NCI-H2227 (cell line): Measurements from ENCODE around the gene ENO2.
"Not testable (repeated sequence)": the region's sequence is repeated elsewhere in the genome, so short reads cannot be mapped to it uniquely, and the experiment has no call there.

Experiments
- DNase-seq: peaks from one replicate; lab custom pipeline; 2025; ENCODE audit not compliant: unreplicated experiment; lab: John Stamatoyannopoulos, UW

ENO2 gene

DNA sequence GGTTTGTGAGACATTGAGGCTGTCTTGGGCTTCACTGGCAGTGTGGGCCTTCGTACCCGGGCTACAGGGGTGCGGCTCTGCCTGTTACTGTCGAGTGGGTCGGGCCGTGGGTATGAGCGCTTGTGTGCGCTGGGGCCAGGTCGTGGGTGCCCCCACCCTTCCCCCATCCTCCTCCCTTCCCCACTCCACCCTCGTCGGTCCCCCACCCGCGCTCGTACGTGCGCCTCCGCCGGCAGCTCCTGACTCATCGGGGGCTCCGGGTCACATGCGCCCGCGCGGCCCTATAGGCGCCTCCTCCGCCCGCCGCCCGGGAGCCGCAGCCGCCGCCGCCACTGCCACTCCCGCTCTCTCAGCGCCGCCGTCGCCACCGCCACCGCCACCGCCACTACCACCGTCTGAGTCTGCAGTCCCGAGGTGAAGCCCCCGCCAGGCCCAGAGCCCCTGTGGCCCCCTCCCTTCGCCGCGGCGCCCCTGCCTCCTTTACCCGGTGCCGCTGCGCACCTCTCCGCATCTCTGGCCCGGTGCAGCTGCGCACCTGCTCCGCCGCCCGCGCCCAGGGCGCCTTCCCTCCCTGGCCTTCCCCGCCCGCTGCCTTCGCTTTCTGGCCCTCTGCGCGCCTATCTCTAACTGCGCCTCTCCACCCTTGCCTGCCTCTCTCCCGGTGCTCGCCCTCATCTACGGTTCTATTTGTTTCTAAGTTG lies at the start of gene ENO2:
TSS of gene ENO2 (plus strand) at position 335 of the 701 bp plus-strand sequence. CDS start 1,253 bp downstream, outside the sequence.
- DNase-seq, result peak; percentile 78

DNA sequence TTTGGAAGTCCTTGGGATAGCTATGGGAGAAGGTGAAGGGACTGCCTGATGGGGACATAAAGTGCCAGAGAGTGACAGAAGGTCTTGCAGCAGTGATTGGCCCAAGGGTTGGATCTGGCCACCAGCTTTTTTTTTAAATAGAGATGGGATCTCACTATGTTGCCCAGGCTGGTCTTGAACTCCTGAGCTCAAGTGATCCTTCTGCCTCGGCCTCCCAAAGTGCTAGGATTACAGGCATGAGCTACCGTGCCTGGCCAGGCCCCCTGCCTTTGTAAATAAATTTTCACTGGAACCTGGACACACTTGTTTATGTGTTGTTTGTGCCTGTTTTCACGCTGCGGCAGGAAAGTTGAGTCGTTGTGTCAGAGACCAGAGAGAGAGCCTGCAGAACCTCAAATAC lies 49.1 kb upstream of the ENO2 start:
- DNase-seq, result not testable (repeated sequence)

DNA sequence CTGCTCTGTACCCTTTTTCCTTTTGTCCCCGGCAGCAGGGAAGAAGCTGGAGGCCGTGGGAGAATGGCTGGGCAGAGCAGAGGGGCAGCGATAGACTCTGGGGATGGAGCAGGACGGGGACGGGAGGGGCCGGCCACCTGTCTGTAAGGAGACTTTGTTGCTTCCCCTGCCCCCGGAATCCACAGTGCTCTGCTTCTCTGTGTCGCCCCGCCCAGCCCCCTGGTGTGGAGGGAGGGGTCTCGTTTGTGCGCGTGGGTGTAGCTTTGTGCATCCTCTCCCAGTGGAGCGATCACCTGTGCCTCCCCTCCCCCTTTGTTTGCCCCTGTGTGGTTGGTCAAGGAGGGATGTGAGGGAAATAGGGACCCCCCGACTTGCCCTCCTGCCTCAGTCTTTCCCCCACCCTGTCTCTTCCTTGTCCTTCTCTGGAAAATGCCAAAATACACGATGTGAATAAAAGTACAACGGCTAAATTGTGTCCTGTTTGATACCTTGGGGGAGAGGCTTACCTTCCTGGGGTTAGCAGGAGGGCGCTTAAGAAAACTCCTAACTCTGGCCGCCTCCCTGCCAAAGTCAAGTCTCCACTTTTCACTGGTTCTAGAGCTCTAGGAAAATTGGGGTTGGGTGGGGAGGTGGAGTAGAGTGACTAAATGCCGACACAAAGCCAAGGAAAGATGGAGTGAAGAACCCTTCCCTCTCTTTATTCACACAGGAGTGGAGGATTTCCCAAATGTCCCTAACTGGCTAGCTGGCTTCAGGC lies 48.0 kb upstream of the ENO2 start:
- DNase-seq, result peak; percentile 14

DNA sequence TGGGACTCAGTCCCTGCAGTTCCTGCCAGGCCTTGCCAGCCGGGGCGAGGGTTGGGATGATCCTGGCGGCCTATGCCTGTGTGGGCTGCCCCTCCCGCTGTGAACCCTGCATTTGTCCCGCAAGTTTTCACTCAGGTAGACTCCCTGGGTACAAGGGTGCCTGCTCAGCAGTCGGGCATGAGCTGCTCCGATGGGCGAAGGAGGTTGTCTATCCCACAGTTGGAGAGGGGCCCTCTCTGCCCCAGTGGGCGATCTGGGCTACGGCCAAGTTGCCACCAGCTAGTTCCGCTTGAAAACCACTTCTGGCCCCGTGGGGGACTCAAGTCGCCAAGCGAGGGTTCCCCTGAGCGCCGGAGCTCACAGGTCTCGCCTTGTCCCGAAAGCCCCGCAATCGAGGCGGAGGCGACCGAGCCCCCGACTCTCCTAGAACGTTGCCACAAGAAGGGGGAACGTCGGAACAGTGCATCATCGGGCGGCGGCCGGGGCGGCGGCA lies 47.4 kb upstream of the ENO2 start:
- no peak for DNase-seq

DNA sequence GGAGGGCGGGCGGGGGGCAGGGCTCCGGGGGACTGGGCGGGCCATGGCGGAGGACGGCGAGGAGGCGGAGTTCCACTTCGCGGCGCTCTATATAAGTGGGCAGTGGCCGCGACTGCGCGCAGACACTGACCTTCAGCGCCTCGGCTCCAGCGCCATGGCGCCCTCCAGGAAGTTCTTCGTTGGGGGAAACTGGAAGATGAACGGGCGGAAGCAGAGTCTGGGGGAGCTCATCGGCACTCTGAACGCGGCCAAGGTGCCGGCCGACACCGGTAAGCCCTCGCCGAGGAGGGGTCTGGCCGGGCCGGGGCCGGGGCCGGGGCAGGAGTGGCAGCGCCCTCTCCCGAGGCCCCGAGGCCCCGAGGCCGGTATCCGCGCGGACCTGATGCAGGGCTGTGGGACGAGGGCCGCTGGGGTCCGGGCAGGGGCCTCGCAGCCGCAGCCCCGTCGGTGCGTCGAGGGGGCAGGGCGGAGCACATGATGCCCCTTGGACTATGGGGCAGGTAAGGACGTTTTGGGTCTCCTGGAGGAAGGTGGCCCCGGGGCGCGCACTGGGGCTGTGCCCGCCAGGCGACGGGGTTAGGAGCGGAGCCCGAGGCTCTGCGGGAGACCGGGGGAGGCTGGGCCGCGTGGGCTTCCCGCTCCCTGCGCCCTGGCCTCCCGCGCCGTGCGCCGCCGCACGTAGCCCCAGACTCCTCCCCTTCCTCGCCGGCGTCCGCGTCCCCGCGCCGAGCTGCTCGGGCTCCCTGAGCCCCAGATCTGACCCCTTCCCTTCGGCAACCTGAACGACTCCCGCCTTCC lies 46.8 kb upstream of the ENO2 start, which contains the start of gene TPI1:
TSS of gene TPI1 (plus strand) at position 119 of the 798 bp plus-strand sequence. CDS start at position 155, 36 bp downstream.
- DNase-seq, result peak; percentile 78

DNA sequence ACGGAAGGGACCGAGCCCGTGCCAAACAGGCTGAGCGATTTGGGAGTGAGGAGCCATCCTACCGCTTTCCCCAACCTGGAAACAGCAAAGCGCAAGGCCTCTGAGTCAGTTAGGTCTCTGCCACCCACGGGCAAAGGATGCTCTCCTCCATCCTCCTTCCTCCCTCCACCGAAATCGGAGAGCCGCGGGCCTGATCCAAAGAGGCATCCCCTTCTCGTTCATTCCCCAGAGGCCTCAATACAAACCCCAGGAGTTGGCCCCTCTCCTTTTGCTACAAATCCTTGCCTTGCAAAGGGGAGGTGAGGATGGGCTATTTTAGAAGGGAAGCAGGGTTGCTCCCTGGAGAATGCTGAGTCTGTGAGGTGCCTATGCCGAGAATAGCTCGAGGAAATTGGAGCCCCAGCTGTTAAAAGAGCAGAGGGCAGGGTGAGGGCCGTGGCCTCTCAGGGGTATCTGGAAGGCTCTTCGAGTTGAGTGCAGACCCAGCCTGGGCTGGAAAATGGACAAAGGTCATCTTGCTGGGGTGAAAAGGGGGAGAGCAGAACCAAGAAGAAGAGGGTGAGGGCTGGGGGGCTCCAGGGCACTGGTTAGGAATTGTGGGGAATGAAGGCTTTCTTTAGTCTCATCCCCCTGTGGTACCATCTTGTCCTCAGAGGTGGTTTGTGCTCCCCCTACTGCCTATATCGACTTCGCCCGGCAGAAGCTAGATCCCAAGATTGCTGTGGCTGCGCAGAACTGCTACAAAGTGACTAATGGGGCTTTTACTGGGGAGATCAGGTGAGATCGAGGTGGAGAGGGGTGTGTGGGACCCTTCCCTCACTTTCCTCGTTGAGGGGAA lies 46.0 kb upstream of the ENO2 start:
- no peak for DNase-seq

DNA sequence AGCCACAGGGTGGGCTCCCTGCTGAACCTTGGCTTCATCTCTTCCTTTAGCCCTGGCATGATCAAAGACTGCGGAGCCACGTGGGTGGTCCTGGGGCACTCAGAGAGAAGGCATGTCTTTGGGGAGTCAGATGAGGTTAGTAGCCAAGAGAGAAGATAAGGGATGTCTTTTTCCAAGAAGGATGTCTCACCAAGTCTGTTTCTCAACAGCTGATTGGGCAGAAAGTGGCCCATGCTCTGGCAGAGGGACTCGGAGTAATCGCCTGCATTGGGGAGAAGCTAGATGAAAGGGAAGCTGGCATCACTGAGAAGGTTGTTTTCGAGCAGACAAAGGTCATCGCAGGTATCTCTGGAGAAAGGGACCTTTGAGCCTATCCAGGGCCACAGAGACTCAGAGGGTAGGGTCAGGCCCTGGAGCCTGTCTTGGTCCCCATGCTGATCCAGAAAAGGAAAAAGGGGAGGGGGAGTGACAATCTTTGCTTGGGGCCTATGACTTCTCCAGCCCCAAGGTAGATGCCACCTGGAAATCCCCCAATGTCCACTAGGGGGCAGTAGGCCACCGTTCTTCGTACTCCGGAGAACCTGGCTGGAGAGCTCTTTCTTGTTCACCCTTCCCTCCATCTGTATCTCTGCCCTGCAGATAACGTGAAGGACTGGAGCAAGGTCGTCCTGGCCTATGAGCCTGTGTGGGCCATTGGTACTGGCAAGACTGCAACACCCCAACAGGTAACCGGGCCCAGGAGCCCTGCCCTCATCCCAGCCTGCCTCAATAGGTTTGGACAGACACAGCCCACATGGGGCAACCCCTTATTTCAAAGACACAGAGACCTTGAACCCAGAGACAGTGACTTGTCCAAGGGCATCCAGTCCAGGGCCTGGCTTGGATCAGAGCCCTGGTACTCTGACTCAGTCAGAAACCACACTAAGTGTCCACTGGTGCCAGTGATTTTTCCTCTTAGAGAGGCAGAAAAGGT lies 45.0 kb upstream of the ENO2 start:
- DNase-seq, result peak; percentile 86

DNA sequence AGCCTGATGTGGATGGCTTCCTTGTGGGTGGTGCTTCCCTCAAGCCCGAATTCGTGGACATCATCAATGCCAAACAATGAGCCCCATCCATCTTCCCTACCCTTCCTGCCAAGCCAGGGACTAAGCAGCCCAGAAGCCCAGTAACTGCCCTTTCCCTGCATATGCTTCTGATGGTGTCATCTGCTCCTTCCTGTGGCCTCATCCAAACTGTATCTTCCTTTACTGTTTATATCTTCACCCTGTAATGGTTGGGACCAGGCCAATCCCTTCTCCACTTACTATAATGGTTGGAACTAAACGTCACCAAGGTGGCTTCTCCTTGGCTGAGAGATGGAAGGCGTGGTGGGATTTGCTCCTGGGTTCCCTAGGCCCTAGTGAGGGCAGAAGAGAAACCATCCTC lies 44.1 kb upstream of the ENO2 start:
- not testable (repeated sequence) for DNase-seq

DNA sequence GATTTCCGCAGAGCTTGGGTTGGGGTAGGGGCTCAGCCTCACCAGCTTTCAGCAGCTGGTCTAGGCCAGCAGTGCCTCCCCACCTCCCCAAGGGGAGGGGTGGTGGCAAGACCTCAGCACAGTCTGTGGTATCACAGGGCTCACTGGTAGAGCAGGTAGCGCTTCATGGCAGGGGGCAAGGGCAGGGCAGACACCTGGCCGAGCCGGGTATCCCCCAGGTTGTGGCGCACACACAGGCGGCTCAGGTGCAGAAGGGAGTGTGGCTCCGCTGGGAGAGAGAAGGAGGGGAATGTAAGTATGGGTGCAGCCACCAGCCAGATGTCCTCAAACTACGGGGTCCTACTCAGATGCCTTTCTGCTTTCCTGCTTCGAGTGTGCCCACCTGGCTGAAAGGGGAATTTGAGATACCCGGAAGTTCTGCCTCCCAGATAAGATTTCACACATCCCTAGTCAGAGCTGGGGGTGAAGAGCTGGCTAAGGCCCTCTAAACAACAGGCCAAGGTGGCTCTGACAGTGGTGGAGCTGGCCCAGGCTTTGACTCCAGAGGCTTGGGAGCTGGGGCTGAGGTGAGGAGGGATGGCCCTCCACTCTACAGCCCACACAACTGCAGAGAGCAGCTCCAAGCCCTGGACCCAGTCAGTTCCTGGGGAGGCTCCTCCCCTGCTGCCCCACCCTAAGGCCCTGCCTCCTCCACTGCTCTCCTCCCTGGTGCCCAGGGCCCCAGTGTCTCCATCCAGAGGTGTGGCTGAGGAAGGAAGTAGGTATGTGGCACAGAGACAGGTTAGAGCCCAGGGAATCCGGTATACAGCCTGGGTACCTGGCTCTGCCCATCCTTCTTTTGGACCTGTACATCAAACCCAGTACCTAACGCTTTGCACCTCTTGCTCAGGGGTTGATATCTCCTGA lies 43.1 kb upstream of the ENO2 start:
- peak; percentile 22 for DNase-seq

DNA sequence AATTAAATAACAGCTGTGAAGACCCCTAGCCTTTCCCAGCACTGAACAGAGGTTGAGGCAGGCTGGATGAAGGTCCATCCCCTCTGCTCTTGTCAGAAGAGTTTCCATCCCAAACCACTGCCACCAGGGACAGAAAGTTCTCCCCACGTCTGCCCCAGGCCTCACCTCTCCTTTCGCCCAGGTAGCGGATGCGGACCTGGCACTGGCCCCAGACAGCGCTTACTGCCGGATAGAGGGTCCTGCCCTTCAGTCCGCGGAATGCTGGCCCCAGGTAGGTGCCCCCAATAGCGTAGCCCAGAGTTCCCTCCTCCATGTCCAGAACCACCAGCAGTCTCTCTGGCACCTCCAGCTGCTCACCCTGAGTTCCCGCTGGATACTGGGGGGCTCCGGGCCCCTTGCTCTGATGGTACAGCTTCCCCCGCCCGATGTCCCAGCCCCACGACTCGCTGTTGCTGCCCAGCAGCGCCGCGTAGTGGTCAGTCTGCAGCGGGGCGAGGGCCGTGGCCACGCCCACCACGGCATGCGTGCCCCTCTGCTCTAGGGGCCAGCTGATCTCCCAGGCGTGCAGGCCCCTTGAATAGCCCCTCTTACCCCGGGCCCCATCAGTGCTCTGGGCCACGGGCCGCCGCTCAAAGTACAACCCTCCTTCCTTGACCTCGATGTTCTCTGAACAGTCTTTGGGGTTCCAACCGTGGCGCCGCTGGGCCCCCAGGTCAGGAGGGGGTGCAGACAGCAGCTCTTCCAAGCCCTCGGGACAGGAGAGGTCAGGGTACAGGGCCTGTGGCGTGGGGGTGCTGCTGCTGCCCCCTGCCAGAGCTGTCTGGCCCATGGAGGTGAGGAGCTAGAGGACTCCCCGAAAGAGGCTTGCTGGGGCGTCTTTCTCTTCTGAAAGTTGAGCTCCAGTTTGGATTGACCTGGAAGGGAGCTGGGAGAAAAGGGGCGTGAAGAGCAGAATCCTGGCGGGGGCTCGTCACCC lies 42.0 kb upstream of the ENO2 start:
- peak; percentile 85 for DNase-seq

DNA sequence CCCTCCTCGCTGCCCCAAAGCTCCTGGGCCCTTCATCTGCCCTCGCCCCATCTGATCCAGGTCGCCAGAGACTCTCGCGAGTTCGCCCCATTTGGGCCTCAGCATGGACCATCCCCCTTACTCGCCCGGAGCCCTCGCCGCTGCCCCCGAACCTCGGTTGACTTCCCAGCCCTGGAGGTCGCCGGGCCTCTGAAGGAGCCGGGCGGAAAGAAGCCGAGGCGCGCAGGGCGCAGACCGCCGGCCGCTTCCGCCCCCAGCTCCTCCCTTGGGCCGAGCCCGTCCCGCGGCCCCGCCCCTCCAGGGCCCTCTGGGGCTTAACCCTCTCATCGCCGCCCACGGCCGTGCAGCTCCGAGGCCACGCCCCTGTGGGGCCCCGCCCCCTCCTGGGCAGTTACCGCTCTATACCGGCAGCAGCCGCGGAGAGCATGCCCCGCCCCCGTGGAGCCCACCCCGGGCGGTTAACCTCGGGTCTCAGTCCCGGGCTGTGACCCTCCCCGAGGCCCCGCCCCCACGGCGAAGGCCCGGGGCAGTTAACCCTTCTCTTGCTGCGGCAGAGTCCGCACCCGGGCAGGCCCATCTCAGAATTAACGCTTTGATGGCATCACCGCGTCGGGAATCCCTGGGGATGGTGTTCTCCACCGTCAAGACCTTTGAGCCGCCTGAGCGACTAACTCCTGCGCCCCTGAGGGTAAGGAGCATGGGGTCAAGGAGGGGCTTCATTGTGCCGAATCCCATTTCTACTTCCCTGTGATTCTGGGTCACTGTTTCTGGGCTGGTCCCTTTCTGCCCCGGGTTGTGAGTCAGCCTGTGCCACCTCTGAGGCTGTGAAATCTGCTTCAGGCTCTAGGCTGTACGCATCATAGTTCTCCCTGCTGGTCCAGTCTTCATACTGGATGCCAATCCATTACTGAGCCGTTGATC lies 41.0 kb upstream of the ENO2 start, which contains the start of gene SPSB2:
TSS of gene SPSB2 (minus strand) at position 210 of the 921 bp plus-strand sequence. CDS start 402 bp downstream, outside the sequence.
- DNase-seq, result peak; percentile 97

DNA sequence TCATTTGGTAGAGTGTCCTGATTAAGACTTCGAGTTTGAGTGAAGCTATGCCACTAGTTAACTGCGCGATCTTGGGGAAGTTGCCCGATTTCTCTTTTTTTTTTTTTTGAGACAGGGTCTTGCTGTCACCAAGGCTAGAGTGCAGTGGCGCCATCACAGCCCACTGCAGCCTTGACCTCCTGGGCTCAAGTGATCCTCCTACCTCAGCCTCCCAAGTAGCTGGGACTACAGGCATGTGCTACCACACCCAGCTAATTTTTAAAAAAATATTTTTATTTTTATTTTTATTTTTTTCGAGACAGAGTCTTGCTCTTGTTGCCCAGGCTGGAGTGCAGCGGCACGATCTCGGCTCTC lies 40.4 kb upstream of the ENO2 start:
- DNase-seq, result not testable (repeated sequence)

DNA sequence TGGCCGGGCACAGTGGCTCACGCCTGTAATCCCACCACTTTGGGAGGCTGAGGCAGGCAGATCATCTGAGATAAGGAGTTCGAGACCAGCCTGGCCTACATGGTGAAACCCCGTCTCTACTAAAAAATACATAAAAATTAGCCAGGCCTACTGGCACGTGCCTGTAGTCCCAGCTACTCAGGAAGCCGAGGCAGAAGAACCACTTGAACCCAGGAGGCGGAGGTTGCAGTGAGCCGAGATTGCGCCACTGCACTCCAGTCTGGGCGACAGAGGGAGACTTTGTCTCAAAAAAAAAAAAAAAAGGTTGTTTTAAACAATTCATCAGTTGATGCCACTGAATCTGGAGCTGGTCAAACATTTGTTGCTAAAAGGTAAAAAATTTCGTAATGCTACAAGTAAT lies 34.6 kb upstream of the ENO2 start:
- DNase-seq, result not testable (repeated sequence)

DNA sequence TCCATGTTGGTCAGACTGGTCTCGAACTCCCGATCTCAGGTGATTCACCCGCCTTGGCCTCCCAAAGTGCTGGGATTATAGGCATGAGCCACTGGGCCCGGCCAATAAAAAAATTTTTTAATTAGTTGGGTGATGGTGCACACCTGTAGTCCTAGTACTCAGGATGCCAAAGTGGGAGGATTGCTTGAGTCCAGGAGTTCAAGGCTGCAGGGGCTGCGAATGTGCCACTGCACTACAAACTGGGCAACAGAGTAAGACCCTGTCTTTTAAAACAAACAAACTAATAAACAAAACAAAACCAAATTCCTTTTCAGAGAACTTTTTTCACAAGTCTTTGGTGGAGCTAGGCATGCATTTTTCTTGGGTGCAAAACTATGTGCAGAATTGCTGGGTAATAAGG lies 31.1 kb upstream of the ENO2 start:
- no peak for DNase-seq

DNA sequence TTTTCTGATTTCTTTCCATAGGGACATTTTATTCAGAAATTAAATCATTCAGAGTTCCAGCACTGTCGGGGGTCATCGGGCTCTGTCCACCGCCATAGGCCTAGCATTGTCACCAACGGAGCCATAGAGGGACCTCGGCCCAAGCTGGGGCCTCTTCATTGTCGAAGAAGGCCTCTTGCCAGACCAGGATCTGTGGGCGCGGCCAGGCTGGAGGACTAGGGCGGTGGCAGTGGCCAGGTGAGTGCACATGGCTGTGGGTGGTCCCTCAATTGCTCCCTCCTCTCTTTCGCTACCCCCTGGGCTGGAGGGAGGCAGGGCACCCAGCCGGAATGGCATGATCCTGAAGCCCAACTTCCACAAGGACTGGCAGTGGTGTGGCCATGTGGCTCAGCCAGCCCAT lies 30.7 kb upstream of the ENO2 start:
- no peak for DNase-seq

DNA sequence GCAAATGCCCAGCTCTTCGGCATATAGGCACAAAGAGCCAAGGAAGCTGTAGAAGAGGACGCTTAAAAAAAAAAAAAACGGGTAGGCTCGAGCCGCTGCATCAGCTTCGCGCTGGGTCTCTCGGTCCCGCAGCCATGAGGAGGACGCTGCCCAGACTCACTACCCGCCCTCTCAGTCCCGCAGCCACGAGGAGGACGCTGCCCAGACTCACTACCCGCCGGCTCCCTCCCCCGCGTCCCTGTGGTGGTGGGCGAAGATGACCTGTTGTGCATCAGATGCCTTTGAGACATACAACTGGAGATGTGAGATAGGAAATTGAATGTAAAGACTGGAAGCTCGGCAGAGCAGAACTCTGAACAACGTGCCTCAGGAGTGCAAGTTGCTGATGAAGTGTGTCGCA lies 29.8 kb upstream of the ENO2 start:
- no peak for DNase-seq
